Panc1 (cell line): ENCODE results near the gene TECPR2. TPM values are rescaled to one million over a fixed set of nuclear protein-coding genes. Genes with fewer than 3 reads are reported as not detected.

ENCODE experiments used
- ATAC-seq: fragments of 200-7000 bp; cut with Tn5 transposase; 2 replicates; pipeline ENCODE4 v1.9.1; 2020; ENCODE audit warnings: mild to moderate bottlenecking, moderate library complexity
- BruUV-seq: library from RNA; stranded (reverse); fragments of 400-500 nt; replicated peaks from 2 replicates; lab custom pipeline; 2021; lab: Mats Ljungman, UMichigan
- CTCF ChIA-PET: fragments of 300-600 bp; sonication (Branson Sonifier 250); formaldehyde crosslinking; loops from one replicate; lab custom pipeline; 2022; ENCODE audit warnings: antibody characterized with exemption; lab: Charles Lee
- POLR2A ChIA-PET: fragments of 300-600 bp; sonication (Branson Sonifier 250); formaldehyde crosslinking; loops from one replicate; lab custom pipeline; 2022; ENCODE audit warnings: antibody characterized with exemption; lab: Charles Lee
- DNase-seq: peaks from one replicate; pipeline ENCODE4 v3.0.0-alpha.2; 2010; ENCODE audit warnings: low read depth, low spot score
- H3K27ac ChIP-seq: 2 replicates; pipeline ENCODE4 v1.5.1; 2011; ENCODE audit warnings: mild to moderate bottlenecking, low read length, inconsistent platforms
- H3K27me3 ChIP-seq: fragments of 200-500 bp; sonication (Bioruptor generic); 2 replicates; pipeline ENCODE4 v1.6.0; 2014; ENCODE audit warnings: low read length, inconsistent platforms; ENCODE audit not compliant: control insufficient read depth, insufficient read depth
- H3K36me3 ChIP-seq: fragments of 200-500 bp; sonication (Bioruptor generic); 2 replicates; pipeline ENCODE4 v1.5.1; 2014; ENCODE audit warnings: inconsistent platforms, mild to moderate bottlenecking, low read length, moderate library complexity; ENCODE audit not compliant: control insufficient read depth, insufficient read depth
- H3K4me1 ChIP-seq: 2 replicates; pipeline ENCODE4 v1.5.1; 2011; ENCODE audit warnings: inconsistent platforms, mild to moderate bottlenecking, low read length, moderate library complexity; ENCODE audit not compliant: control insufficient read depth, insufficient read depth
- H3K4me3 ChIP-seq, 2 experiments: 2 replicates each; pipeline ENCODE4 v1.5.1; 2011 to 2012; ENCODE audit warnings: low read depth in 2 of 2, low read length in 2 of 2, mild to moderate bottlenecking in 2 of 2, inconsistent platforms in 1 of 2, moderate library complexity in 1 of 2
- H3K9me3 ChIP-seq: fragments of 200-500 bp; sonication (Bioruptor generic); 2 replicates; pipeline ENCODE4 v1.5.1; 2014; ENCODE audit warnings: low read depth, mild to moderate bottlenecking, inconsistent platforms, low read length, moderate library complexity; ENCODE audit not compliant: control insufficient read depth, insufficient read depth
- CTCF ChIP-seq: fragments of 450-650 bp; IDR thresholded peaks from 2 replicates; pipeline ENCODE4 v1.5.1; 2017; ENCODE audit warnings: mild to moderate bottlenecking
- POLR2AphosphoS5 ChIP-seq: IDR thresholded peaks from 2 replicates; pipeline ENCODE4 v1.6.1; 2012; ENCODE audit warnings: mild to moderate bottlenecking, low read depth, low read length, moderate library complexity
- REST ChIP-seq, 2 experiments: IDR thresholded peaks; 2 replicates each; pipeline ENCODE4 v1.6.1; 2011 to 2012; ENCODE audit warnings: low read depth in 2 of 2, control low read depth in 1 of 2, low read length in 1 of 2, mild to moderate bottlenecking in 1 of 2, moderate library complexity in 1 of 2; ENCODE audit not compliant: insufficient read depth in 1 of 2
- SIN3A ChIP-seq: IDR thresholded peaks from 2 replicates; pipeline ENCODE4 v1.6.1; 2012; ENCODE audit warnings: low read depth, mild to moderate bottlenecking, low read length, moderate library complexity, borderline replicate concordance; ENCODE audit not compliant: insufficient read depth
- TCF7L2 ChIP-seq: IDR thresholded peaks from 2 replicates; pipeline ENCODE4 v1.6.1; 2011; ENCODE audit warnings: mild to moderate bottlenecking, low read depth, low read length, inconsistent platforms
- in situ Hi-C: cut with HindIII; loops from 2 replicates; pipeline ENCODE4 v1.10.0; 2016; ENCODE audit warnings: low sequenced_read_pairs, low pct_unique_long_range_greater_than_20kb
- intact Hi-C: fragments of 100-400 bp; cut with micrococcal nuclease; formaldehyde crosslinking; loops from one replicate; pipeline ENCODE4 v1.10.0; 2022; ENCODE audit not compliant: unreplicated experiment
- total RNA-seq: library from RNA; stranded (reverse); gene quantifications from one replicate; pipeline ENCODE4 v1.2.1, GENCODE V29; 2021; ENCODE audit not compliant: unreplicated experiment

TECPR2 gene
- total RNA-seq, 1 experiment from 2014 or later = 15.5 TPM

- H3K27me3 ChIP-seq = no peaks in the 10 kb centered on the region
- no peaks in the 10 kb centered on the region for H3K36me3 ChIP-seq
- TF ChIP-seq POLR2AphosphoS5 = peak; percentile 59; the same call in 1 of the 2 replicates
- TF ChIP-seq SIN3A = no peak
- no peak for TF ChIP-seq REST (IDR thresholded peaks at IDR 0.05; ENCODE audit: insufficient read depth in 1 of 2, low read depth in 2 of 2, low read length in 1 of 2)
- peak; percentile 93 for TF ChIP-seq CTCF
- BruUV-seq = no TSS peak
- peak overlapping the region; percentile 56 to 77 for H3K4me3 ChIP-seq
- peak; percentile 98 for ATAC-seq
- in situ Hi-C loops (no loop called here), intact Hi-C loops (loop anchor here (10.0 kb wide), 1 partner anchor 70 kb away; the partner anchor contains the start of gene RCOR1)
- H3K9me3 ChIP-seq = no peaks in the 10 kb centered on the region
- peak overlapping the region; percentile 85 for H3K27ac ChIP-seq
- ChIA-PET POLR2A (interaction anchor here (0.6 to 0.7 kb wide), 2 partner anchors 15 to 48 kb away, joined by 4 to 9 read pairs; no protein-coding TSS in a partner anchor), CTCF (interaction anchor here (0.7 to 1.0 kb wide), 4 partner anchors 9 to 170 kb away, joined by 3 to 4 read pairs (median 4); no protein-coding TSS in a partner anchor)
- DNase-seq = peak; percentile 86
- peaks cover 13% of the 10 kb centered on the region for H3K4me1 ChIP-seq
Measured at GRCh38 chr14:102524451-102525218, 161.9 kb downstream of the TECPR2 start.

- no TSS peak for BruUV-seq
- ATAC-seq (peak; percentile 51), DNase-seq (no peak)
- ChIA-PET POLR2A (interaction anchor here (0.6 kb wide), 1 partner anchor 47 kb away, joined by 9 read pairs; no protein-coding TSS in a partner anchor), CTCF (interaction anchor here (0.7 to 1.0 kb wide), 2 partner anchors 9 to 169 kb away, joined by 3 to 4 read pairs; no protein-coding TSS in a partner anchor)
- Histone ChIP-seq H3K4me3 (peak overlapping the region; percentile 56 to 77), H3K9me3 (no peaks in the 10 kb centered on the region), H3K4me1 (peaks cover 13% of the 10 kb centered on the region), H3K36me3 (no peaks in the 10 kb centered on the region), H3K27me3 (no peaks in the 10 kb centered on the region), H3K27ac (peak overlapping the region; percentile 85)
- in situ Hi-C loops = no loop called here
- TF ChIP-seq REST (IDR thresholded peaks at IDR 0.05; ENCODE audit: insufficient read depth in 1 of 2, low read depth in 2 of 2, low read length in 1 of 2) (no peak), POLR2AphosphoS5 (no peak), TCF7L2 (no peak), SIN3A (no peak), CTCF (no peak)
- intact Hi-C loops = loop anchor here (10.0 kb wide), 1 partner anchor 69 kb away; the partner anchor contains the start of gene RCOR1
Measured at GRCh38 chr14:102525219-102525928, 162.6 kb downstream of the TECPR2 start.
